Cardiac muscle cell (in vitro differentiated cells and primary cell): ENCODE data around the gene SRGN. TPM values are rescaled to one million over a fixed set of nuclear protein-coding genes. Genes with fewer than 3 reads are reported as not detected.

Experiments used
- DNase-seq, 2 donors: peaks; one replicate each; pipeline versions ENCODE4 v3.0.0 to v3.0.0-alpha.2; 2010 to 2017; ENCODE audit warnings: low read depth in 1 of 2, low spot score in 1 of 2
- H3K27ac ChIP-seq: fragments of 200-600 bp; sonication (generic); 2 replicates; pipeline ENCODE4 v1.5.1; 2016
- H3K27me3 ChIP-seq: fragments of 200-600 bp; sonication (generic); 2 replicates; pipeline ENCODE4 v1.6.0; 2016; ENCODE audit warnings: control low read depth
- H3K36me3 ChIP-seq: fragments of 200-600 bp; sonication (generic); 2 replicates; pipeline ENCODE4 v1.5.1; 2016; ENCODE audit warnings: control low read depth
- H3K4me1 ChIP-seq: fragments of 200-600 bp; sonication (generic); 2 replicates; pipeline ENCODE4 v1.8.1; 2017; ENCODE audit warnings: low read depth, mild to moderate bottlenecking, mixed run types
- H3K4me3 ChIP-seq: fragments of 200-600 bp; sonication (generic); 2 replicates; pipeline ENCODE4 v1.5.1; 2016; ENCODE audit warnings: mild to moderate bottlenecking
- H3K9me3 ChIP-seq: fragments of 200-600 bp; sonication (generic); 2 replicates; pipeline ENCODE4 v1.5.1; 2017; ENCODE audit warnings: low read depth, mild to moderate bottlenecking, control low read depth
- CTCF ChIP-seq: IDR thresholded peaks from 2 replicates; pipeline ENCODE4 v1.5.1; 2012; ENCODE audit warnings: low read depth, mild to moderate bottlenecking, low read length
- polyA plus RNA-seq: library from polyadenylated mRNA; unstranded; fragments of >200 nt; fragmentation: Nextera tagmentation; extraction: Ambion mirVana; gene quantifications from 2 replicates; pipeline ENCODE4 v1.2.1, GENCODE V29; 2016
- total RNA-seq: library from RNA; depleted of rRNA; stranded (reverse); fragments of >200 nt; gene quantifications from 2 replicates; pipeline ENCODE4 v1.2.3, GENCODE V29; 2016

The SRGN gene
- total and polyA plus RNA-seq, 2 experiments from 2014 or later = not detected

GRCh38 chr10:69064762-69065328 lies 23.1 kb upstream of the SRGN start:
- DNase-seq = no peak
- no peak overlapping the region for H3K4me3 ChIP-seq
- H3K36me3 ChIP-seq = no peaks in the 10 kb centered on the region
- peak; percentile 35 for TF ChIP-seq CTCF
- no peaks in the 10 kb centered on the region for H3K4me1 ChIP-seq
- H3K9me3 ChIP-seq = no peaks in the 10 kb centered on the region
- no peak overlapping the region for H3K27ac ChIP-seq
- H3K27me3 ChIP-seq = peaks cover 5% of the 10 kb centered on the region

GRCh38 chr10:69065406-69066361 lies 22.2 kb upstream of the SRGN start:
- Histone ChIP-seq H3K9me3 (no peaks in the 10 kb centered on the region), H3K27me3 (peaks cover 5% of the 10 kb centered on the region), H3K36me3 (no peaks in the 10 kb centered on the region), H3K4me1 (no peaks in the 10 kb centered on the region), H3K27ac (no peak overlapping the region), H3K4me3 (no peak overlapping the region)
- peak in 1 of 2 donors; percentile 93 for DNase-seq
- TF ChIP-seq CTCF = no peak

- Histone ChIP-seq H3K9me3 (no peaks in the 10 kb centered on the region), H3K27me3 (peaks cover 5% of the 10 kb centered on the region), H3K36me3 (no peaks in the 10 kb centered on the region), H3K27ac (no peak overlapping the region), H3K4me3 (no peak overlapping the region), H3K4me1 (no peaks in the 10 kb centered on the region)
- no peak for DNase-seq
- TF ChIP-seq CTCF = no peak
Measured at GRCh38 chr10:69067189-69067588, 20.7 kb upstream of the SRGN start.

- peak in 1 of 2 donors; percentile 87 for DNase-seq
- H3K4me1 ChIP-seq = no peaks in the 10 kb centered on the region
- H3K27ac ChIP-seq = peak overlapping the region; percentile 49
- H3K27me3 ChIP-seq = no peaks in the 10 kb centered on the region
- no peaks in the 10 kb centered on the region for H3K9me3 ChIP-seq
- no peak for TF ChIP-seq CTCF
- no peak overlapping the region for H3K4me3 ChIP-seq
- H3K36me3 ChIP-seq = no peaks in the 10 kb centered on the region
Measured at GRCh38 chr10:69068549-69068948, 19.4 kb upstream of the SRGN start.

- peak overlapping the region; percentile 49 for H3K27ac ChIP-seq
Measured at GRCh38 chr10:69069090-69070042, 18.5 kb upstream of the SRGN start.

More at GRCh38 chr10:69069090-69070042, 18.5 kb upstream of the SRGN start:
- TF ChIP-seq CTCF = no peak
- no peaks in the 10 kb centered on the region for H3K9me3 ChIP-seq
- no peak overlapping the region for H3K4me3 ChIP-seq
- no peaks in the 10 kb centered on the region for H3K4me1 ChIP-seq
- H3K27me3 ChIP-seq = no peaks in the 10 kb centered on the region
- peak; percentile 37 to 42 for DNase-seq
- no peaks in the 10 kb centered on the region for H3K36me3 ChIP-seq
